ENCODE measurements around the gene MCTP2. TPM values are rescaled to one million over a fixed set of nuclear protein-coding genes. Genes with fewer than 3 reads are reported as not detected.

Gene MCTP2
- total and polyA plus RNA-seq, 2 of the 13 experiments (the other 11 are each of a cell fraction or from before 2014, with no cell fraction given): 5.1 to 8.6 TPM

- CTCF ChIA-PET (ENCODE audit: low intra/inter-chr PET ratio, low total read pairs): no interaction called here
- H3K9me3 ChIP-seq (ENCODE audit: low read length): no peaks in the 10 kb centered on the region
Measured at GRCh38 chr15:94385441-94385840, 154.1 kb downstream of the MCTP2 start.

GRCh38 chr15:94386351-94386750, 155.0 kb downstream of the MCTP2 start:
- DNase-seq (ENCODE audit: low spot score): no peak
- no peaks in the 10 kb centered on the region for H3K36me3 ChIP-seq (replicated peaks in 1 of 2; ENCODE audit: control insufficient read depth in 1 of 2, insufficient read depth in 2 of 2, low read length in 2 of 2)
- no peak for ATAC-seq
- H4K20me1 ChIP-seq (ENCODE audit: insufficient read depth, low read length): no peaks in the 10 kb centered on the region
- H3K4me1 ChIP-seq (ENCODE audit: insufficient read depth, low read length): no peaks in the 10 kb centered on the region
- in situ Hi-C loops (cut with HindIII; ENCODE audit: extremely low pct_ligation_motif_present, low pct_unique_long_range_greater_than_20kb): no loop called here
- no peak overlapping the region for H2AFZ ChIP-seq (ENCODE audit: low read length)
- no peak for FAIRE-seq
- intact Hi-C loops (cut with micrococcal nuclease; ENCODE audit: unreplicated experiment): no loop called here
- no peak overlapping the region for H3K4me3 ChIP-seq (replicated peaks in 1 of 3; ENCODE audit: insufficient read depth in 1 of 3, low read depth in 2 of 3, low read length in 3 of 3)
- H3K4me2 ChIP-seq (ENCODE audit: low read depth, low read length): no peak overlapping the region
- H3K27ac ChIP-seq (ENCODE audit: extremely low read length, insufficient read depth, low read length): no peak overlapping the region
- POLR2A ChIA-PET: no interaction called here
- no TSS peak for BruUV-seq (replicated peaks)
- H3K27me3 ChIP-seq (ENCODE audit: control insufficient read depth in 1 of 2, insufficient read depth in 2 of 2, low read length in 2 of 2): no peaks in the 10 kb centered on the region
- H3K9me3 ChIP-seq (ENCODE audit: low read length): no peaks in the 10 kb centered on the region
- no peak for TF ChIP-seq ZNF160 (CRISPR knock-in tag; IDR thresholded peaks at IDR 0.05)
- no peak for TF ChIP-seq TCF7L2 (IDR thresholded peaks at IDR 0.05; ENCODE audit: low read depth, low read length)
- TF ChIP-seq ZNF510 (CRISPR knock-in tag; IDR thresholded peaks at IDR 0.05; ENCODE audit: low read depth): no peak
- no peak for TF ChIP-seq BHLHE40 (IDR thresholded peaks at IDR 0.05; ENCODE audit: low read length)
- no peak for TF ChIP-seq POGZ (CRISPR knock-in tag; IDR thresholded peaks at IDR 0.05)
- TF ChIP-seq TP53 (CRISPR knock-in tag; conservative IDR thresholded peaks at IDR 0.05): no peak
- no peak for TF ChIP-seq PBX3 (CRISPR knock-in tag; IDR thresholded peaks at IDR 0.05; ENCODE audit: borderline replicate concordance)
- TF ChIP-seq GTF2F1 (IDR thresholded peaks at IDR 0.05; ENCODE audit: low read length): no peak
- no peak for TF ChIP-seq JUND (CRISPR knock-in tag; IDR thresholded peaks at IDR 0.05)
- no peak for TF ChIP-seq ATAD3A (CRISPR knock-in tag; IDR thresholded peaks at IDR 0.05)
- TF ChIP-seq ZNF572 (CRISPR knock-in tag; IDR thresholded peaks at IDR 0.05): no peak
- H3K9ac ChIP-seq (ENCODE audit: insufficient read depth, low read depth, low read length): no peak overlapping the region
- H3K79me2 ChIP-seq (ENCODE audit: insufficient read depth, low read length): no peaks in the 10 kb centered on the region
- CTCF ChIA-PET (ENCODE audit: low intra/inter-chr PET ratio, low total read pairs): no interaction called here
- 49% methylated on average over 7 of the region's 7 CpGs for WGBS (ENCODE audit: low lambda C conversion rate)

More at GRCh38 chr15:94385441-94385840, 154.1 kb downstream of the MCTP2 start:
- Histone ChIP-seq H3K4me2 (ENCODE audit: low read depth, low read length) (no peak overlapping the region), H3K27me3 (ENCODE audit: control insufficient read depth in 1 of 2, insufficient read depth in 2 of 2, low read length in 2 of 2) (no peaks in the 10 kb centered on the region), H3K79me2 (ENCODE audit: insufficient read depth, low read length) (no peaks in the 10 kb centered on the region), H3K36me3 (replicated peaks in 1 of 2; ENCODE audit: control insufficient read depth in 1 of 2, insufficient read depth in 2 of 2, low read length in 2 of 2) (no peaks in the 10 kb centered on the region), H3K27ac (ENCODE audit: extremely low read length, insufficient read depth, low read length) (no peak overlapping the region), H2AFZ (ENCODE audit: low read length) (no peak overlapping the region), H3K4me1 (ENCODE audit: insufficient read depth, low read length) (no peaks in the 10 kb centered on the region), H4K20me1 (ENCODE audit: insufficient read depth, low read length) (no peaks in the 10 kb centered on the region), H3K9ac (ENCODE audit: insufficient read depth, low read depth, low read length) (no peak overlapping the region), H3K4me3 (replicated peaks in 1 of 3; ENCODE audit: insufficient read depth in 1 of 3, low read depth in 2 of 3, low read length in 3 of 3) (no peak overlapping the region)
- POLR2A ChIA-PET: no interaction called here
- no TSS peak for BruUV-seq (replicated peaks)
- no peak for ATAC-seq
- no peak for FAIRE-seq
- in situ Hi-C loops (cut with HindIII; ENCODE audit: extremely low pct_ligation_motif_present, low pct_unique_long_range_greater_than_20kb): no loop called here
- no peak for TF ChIP-seq BRD4 (CRISPR knock-in tag; IDR thresholded peaks at IDR 0.05)
- no peak for TF ChIP-seq JUN (CRISPR knock-in tag; IDR thresholded peaks at IDR 0.05)
- TF ChIP-seq E2F5 (CRISPR knock-in tag; conservative IDR thresholded peaks at IDR 0.05): no peak
- no peak for TF ChIP-seq RXRB (CRISPR knock-in tag; IDR thresholded peaks at IDR 0.05; ENCODE audit: borderline replicate concordance)
- TF ChIP-seq SIN3A (IDR thresholded peaks at IDR 0.05; ENCODE audit: borderline replicate concordance, low read depth, low read length): no peak
- no peak for TF ChIP-seq POLR2AphosphoS2 (IDR thresholded peaks at IDR 0.05; ENCODE audit: low read depth, low read length)
- WGBS (ENCODE audit: low lambda C conversion rate): 23% methylated on average over 4 of the region's 4 CpGs
- intact Hi-C loops (cut with micrococcal nuclease; ENCODE audit: unreplicated experiment): no loop called here
- no peak for DNase-seq (ENCODE audit: low spot score)

All from HepG2 (cell line).